GM19043 (cell line): ENCODE measurements around the gene CTTNBP2NL.

ENCODE experiments used
- ATAC-seq: cut with Tn5 transposase; IDR thresholded peaks from one replicate; pipeline ENCODE4 v1.9.1; 2021; ENCODE audit warnings: low read depth; ENCODE audit not compliant: unreplicated experiment

CTTNBP2NL gene

DNA sequence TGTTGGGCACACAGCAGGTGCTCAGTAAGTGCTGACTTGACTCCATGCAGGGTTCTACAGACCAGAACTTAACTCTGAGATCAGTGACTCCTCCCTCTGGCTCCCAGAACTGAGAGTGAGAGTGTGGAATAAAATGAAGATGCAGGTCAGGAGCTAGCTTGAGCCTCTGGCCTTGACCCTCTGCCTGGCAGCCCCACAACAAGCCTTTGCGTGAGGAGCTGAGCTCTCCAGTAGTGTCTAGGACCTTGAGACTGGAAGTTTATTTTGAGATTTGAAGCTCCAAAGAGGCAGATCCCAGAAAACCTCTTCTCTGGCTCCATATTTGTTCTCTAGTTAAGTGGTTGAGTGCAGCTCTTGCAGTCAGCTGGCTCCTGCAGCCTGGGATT lies 109.4 kb downstream of the CTTNBP2NL start:
- no peak for ATAC-seq

DNA sequence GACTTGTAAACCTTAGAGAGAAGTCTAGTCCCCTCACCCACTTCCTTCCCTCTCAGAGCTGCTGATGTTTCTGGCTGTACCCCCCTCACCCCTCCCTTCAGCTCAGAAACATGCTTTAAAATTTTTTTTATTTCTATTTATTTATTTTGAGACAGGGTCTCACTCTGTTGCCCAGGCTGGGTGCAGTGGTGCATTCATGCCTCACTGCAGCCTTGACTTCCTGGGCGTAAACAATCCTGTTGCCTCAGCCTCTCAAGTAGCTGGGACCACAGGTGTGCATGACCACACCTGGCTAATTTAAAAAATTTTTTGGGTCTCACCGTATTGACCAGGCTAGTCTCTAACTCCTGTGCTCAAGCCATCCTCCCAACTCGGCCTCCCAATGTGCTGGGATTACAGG lies 109.9 kb downstream of the CTTNBP2NL start:
- no peak for ATAC-seq

GRCh38 chr1:112506306-112506705 lies 110.3 kb downstream of the CTTNBP2NL start:
- ATAC-seq: no peak

- no peak for ATAC-seq
Observed at GRCh38 chr1:112506731-112507130, 110.7 kb downstream of the CTTNBP2NL start.

DNA sequence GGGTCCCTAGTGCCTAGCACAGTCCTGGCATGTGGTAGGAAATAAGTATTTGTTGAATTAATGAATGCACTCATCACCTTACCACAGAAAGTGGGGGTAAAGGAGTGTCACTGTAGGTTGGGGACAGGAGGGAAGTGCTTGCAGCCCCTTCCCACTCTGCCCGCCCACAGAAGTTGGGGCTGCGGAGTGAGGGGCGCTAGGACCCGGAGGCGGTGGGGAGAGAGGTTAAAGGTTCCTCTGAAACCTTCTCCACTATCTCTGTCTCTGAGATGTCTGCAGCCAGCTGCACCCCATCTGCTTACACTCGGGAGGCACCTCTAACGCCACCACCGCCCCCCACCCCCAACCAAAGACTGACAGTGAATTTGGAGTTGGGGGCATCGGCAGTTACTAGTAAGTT lies 111.3 kb downstream of the CTTNBP2NL start:
- ATAC-seq: no peak

DNA sequence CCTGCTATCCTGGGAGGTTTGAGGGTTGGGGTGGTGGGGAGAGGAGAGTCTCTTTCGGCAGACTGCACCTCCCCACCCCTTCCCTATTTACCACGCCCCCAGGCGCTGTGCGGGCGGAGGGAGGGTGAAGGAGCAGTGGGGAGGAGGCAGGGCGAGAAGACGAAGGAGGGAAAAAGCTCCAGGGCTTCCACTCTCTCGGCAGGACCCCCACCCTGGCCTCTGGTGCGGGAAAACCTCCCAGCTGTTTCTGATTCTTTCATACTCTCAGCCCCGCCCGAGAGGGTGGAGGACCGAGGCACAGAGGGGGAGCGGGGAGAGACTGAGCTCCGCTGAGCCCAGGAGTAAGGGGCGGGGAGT lies 111.9 kb downstream of the CTTNBP2NL start:
- no peak for ATAC-seq

GRCh38 chr1:112508278-112509004 lies 112.4 kb downstream of the CTTNBP2NL start, which contains the start of gene WNT2B:
Gene WNT2B, plus strand, starts transcription at chr1:112508965. Its CDS starts 298 bp downstream, at chr1:112509263.
- no peak for ATAC-seq

DNA sequence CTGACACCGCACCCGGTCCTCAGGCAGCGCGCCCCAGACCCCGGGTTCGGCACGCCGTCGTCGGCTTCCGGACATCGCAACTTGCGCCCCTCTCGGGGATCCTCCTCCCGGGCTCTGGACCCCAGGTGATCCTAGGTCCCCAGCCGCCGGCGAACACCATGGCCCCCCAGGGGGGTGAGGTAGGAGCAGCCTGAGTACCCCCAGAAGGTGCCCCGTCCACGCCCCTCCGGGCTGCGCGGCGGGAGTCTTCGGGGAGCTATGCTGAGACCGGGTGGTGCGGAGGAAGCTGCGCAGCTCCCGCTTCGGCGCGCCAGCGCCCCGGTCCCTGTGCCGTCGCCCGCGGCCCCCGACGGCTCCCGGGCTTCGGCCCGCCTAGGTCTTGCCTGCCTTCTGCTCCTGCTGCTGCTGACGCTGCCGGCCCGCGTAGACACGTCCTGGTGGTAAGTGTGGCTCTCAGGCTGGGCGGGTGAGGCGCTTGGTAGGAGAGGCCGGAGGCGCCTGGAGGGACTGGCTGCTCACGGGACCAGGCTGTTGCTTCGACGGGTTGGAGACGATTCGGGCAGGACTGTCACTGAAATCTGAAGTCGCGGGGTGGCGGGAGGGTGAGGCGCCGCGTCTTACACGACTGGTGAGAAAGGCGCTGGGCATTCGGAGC lies 113.1 kb downstream of the CTTNBP2NL start:
- no peak for ATAC-seq

DNA sequence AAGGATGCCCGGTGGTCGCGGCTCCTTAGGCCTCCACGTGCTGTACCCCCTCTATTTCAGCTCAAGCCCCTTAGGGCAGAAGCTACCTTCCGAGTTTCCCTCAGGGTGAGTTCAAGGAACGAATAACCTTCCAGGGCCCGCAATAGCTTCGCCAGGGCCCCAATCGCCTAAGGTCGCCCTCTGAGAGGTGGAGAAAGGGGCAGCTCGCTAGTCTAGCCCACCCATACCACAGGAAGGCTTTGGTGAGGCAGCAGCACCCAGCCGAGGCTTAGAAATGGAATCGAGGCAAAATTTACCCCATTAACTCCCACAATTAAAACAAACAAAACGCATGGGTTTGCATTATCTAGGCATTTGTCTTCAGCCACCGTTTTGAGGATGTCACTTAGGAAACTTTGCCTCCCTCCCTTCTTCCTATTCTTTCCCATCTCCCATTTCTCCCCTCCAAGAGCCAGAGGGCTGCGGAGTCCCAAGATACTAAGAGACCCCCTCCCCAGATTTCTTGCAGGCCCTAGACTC lies 113.7 kb downstream of the CTTNBP2NL start:
- no peak for ATAC-seq

- ATAC-seq: no peak
Observed at GRCh38 chr1:112510340-112510739, 114.3 kb downstream of the CTTNBP2NL start.
